ENCODE measurements around the gene PCDHGA4.

DNA sequence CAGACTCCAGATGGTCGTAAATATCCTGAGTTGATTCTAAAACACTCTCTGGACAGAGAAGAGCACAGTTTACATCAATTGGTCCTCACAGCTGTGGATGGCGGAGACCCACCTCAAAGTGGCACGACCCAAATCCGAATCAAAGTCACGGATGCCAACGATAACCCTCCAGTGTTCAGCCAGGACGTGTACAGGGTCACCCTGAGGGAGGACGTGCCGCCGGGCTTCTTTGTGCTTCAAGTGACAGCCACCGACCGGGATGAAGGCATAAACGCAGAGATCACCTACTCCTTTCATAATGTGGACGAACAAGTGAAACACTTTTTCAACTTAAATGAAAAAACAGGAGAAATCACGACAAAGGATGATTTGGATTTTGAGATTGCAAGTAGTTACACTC is 5.9 kb downstream of the PCDHGA4 start:
- TF ChIP-seq POLR2A (IDR thresholded peaks at IDR 0.05; ENCODE audit: low read depth, low read length), result no peak
- TF ChIP-seq POLR2AphosphoS5 (IDR thresholded peaks at IDR 0.05; ENCODE audit: low read depth, low read length), result no peak

Measured in GM12892 (cell line).